NAMALWA (cell line): ENCODE data around the gene ZBED4.

Source experiments
- DNase-seq: peaks from one replicate; pipeline ENCODE4 v3.0.0-alpha.2; 2015; ENCODE audit warnings: low spot score

The ZBED4 gene

DNA sequence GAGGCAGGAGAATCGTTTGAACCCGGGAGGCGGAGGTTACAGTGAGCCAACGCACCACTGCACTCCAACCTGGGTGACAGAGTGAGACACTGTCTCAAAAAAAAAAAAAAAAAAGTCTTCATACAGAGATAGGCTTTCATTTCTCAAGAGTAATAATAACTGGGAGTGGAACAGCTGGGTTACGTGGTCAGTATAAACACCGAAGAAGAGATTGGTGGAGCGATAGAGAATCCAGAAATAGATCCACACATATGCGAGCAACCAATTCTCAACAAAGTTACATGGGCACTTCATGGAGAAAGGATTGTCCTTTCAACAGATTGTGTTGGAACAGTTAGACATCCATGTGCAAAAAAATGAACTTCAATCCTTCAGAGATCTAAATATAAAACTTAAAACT is 24.6 kb downstream of the ZBED4 start:
- no peak for DNase-seq

GRCh38 chr22:49879871-49880270 is 26.2 kb downstream of the ZBED4 start:
- DNase-seq = no peak

GRCh38 chr22:49880281-49880680 is 26.6 kb downstream of the ZBED4 start:
- no peak for DNase-seq

DNA sequence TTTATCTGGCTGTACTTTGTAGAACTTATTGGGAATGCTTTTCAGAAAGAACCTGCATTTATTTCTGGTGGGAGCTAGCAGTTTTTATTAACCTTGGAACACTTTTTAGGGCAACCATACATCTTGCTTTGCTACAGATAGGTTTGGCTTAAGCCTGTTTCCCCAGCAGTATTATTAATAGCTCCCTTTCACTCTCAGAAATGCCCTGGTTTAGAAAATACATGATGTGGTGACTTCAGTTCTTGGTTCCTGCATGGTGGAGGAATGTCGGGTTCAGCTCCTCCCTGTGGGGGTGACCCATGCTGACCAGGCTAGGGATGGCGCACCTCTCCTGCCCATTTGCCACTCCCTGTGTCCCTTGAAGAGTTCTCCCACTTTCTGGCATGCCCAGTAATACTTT is 28.2 kb downstream of the ZBED4 start:
- no peak for DNase-seq

DNA sequence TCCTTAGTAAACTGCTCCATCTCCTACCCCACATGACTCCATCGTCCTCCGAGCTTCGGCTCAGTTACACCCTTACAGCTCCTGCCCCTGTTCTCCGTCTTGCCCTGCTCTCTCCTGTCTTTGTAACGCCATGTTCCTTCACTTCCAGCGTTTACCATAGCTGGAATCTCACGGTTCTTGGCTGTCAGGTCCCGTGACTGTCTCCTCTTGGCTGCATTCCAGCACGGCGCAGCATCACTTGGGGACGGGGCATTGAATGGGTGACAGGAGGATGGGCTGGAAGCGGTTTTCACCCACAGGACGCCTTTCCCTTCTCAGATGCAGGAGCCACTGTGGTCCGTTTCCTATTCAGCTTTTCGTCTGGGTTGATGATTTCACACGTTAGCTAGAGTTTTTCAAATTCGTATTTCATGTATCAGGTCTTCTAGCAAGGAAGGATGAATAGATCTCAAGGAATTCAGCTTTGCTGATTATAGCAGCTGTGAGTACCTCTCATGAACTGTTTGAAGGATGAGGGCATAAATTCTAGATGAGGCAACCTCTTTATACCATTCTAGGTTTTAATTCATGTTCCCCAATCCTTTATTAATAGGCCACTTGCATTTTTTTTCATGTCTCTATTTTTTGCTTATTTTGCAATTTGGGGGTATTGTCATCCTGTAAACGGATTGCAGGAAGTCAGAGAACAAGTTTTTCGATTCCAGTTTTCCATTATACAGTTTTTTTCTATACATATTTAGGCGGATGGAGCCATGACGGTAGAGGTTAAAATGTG is 29.1 kb downstream of the ZBED4 start:
- no peak for DNase-seq

- DNase-seq = no peak
These were observed 29.6 kb downstream of the ZBED4 start for GRCh38 chr22:49883294-49883640.

GRCh38 chr22:49884075-49884474 is 30.4 kb downstream of the ZBED4 start:
- no peak for DNase-seq

DNA sequence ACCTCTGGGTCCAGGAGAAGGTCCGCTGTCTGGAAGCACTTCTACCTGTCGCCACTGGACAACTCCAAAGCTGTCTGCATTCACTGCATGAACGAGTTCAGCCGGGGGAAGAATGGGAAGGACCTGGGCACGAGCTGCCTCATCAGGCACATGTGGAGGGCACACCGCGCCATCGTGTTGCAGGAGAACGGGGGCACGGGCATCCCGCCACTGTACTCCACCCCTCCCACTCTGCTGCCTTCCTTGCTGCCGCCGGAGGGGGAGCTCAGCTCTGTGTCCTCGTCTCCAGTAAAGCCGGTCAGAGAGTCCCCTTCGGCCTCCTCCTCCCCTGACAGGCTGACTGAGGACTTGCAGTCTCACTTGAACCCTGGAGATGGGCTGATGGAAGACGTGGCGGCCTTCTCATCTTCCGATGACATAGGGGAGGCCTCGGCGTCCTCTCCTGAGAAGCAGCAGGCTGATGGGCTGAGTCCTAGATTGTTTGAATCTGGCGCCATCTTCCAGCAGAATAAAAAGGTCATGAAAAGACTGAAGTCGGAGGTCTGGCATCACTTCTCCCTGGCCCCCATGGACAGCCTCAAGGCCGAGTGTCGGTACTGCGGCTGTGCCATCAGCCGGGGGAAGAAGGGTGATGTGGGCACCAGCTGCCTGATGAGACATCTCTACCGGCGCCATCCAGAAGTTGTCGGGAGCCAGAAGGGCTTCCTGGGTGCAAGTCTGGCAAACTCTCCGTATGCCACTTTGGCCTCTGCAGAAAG is 31.0 kb downstream of the ZBED4 start:
- no peak for DNase-seq

DNA sequence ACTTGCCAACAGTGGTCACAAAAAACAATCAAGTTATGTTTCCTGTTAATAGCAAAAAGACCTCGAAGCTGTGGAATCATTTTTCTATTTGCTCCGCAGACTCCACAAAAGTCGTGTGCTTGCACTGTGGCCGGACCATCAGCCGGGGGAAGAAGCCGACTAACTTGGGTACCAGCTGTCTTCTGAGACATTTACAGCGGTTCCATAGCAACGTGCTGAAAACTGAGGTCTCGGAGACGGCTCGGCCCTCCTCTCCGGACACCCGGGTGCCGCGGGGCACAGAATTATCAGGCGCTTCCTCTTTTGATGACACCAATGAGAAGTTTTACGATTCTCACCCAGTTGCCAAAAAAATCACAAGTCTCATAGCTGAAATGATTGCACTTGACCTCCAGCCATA is 31.6 kb downstream of the ZBED4 start:
- no peak for DNase-seq

DNA sequence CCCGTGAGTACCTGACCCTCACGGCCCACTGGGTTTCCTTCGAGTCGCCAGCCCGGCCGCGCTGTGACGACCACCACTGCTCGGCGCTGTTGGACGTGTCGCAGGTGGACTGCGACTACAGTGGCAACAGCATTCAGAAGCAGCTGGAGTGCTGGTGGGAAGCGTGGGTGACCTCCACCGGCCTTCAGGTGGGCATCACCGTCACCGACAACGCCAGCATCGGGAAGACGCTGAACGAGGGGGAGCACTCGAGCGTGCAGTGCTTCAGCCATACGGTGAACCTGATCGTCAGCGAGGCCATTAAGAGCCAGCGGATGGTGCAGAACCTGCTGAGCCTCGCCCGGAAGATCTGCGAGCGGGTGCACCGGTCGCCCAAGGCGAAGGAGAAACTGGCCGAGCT is 32.2 kb downstream of the ZBED4 start:
- DNase-seq = no peak

GRCh38 chr22:49886346-49887063 is 32.9 kb downstream of the ZBED4 start:
- no peak for DNase-seq

- DNase-seq = no peak
These were observed 33.4 kb downstream of the ZBED4 start for GRCh38 chr22:49887064-49887451.

GRCh38 chr22:49887702-49888101 is 34.1 kb downstream of the ZBED4 start:
- no peak for DNase-seq

- DNase-seq = no peak
These were observed 35.4 kb downstream of the ZBED4 start for GRCh38 chr22:49889071-49889470.

DNA sequence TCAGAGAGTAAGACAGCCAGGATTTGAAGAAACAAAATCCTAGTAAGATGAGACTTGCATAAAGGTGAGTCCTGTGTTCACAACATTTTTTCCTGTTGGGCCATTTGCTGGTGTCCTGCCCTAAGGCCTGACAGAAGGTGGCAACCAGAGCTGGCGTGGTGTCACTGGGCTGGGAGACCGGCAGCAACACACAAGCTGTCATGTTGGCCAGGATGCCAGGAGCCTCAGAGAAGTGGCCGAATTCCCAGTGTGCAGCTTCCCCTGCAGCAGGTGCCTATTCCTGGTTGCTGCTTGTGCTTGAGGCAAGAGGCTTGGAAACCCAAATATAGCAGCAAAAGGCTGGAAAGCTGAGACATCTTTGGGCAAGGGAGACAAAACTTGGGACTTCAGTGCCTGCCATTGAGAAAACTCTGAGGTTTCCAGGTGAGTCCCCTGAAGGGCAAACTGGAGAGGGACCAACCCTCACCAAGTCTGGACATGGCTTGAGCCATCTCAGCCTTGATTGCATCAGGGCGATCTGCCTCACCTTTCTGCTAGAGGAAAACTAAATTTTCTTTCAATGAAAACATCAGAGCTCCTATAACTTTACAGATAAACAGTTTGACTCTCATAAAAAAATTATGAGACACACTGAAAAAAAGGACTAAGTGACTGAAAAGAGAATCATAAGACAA is 38.7 kb downstream of the ZBED4 start:
- no peak for DNase-seq

- no peak for DNase-seq
These were observed 39.4 kb downstream of the ZBED4 start for GRCh38 chr22:49893025-49893424.

- no peak for DNase-seq
These were observed 40.8 kb downstream of the ZBED4 start for GRCh38 chr22:49894322-49895054.

GRCh38 chr22:49896201-49896600 is 42.6 kb downstream of the ZBED4 start:
- DNase-seq = no peak

GRCh38 chr22:49897015-49897684 is 43.5 kb downstream of the ZBED4 start:
- no peak for DNase-seq

GRCh38 chr22:49899530-49899929 is 45.9 kb downstream of the ZBED4 start:
- no peak for DNase-seq
